Measurements from ENCODE around the gene DDX1.

GRCh38 chr2:15645300-15645699 lies 53.6 kb downstream of the DDX1 start:
- TF ChIP-seq CTCF (optimal IDR thresholded peaks at IDR 0.05 in 1 of 3, IDR thresholded peaks at IDR 0.05 in 1 of 3, conservative IDR thresholded peaks at IDR 0.05 in 1 of 3; ENCODE audit: extremely low read depth in 1 of 3, insufficient read depth in 2 of 3, low read length in 3 of 3) (no peak), EZH2 (IDR thresholded peaks at IDR 0.05; ENCODE audit: low read length) (no peak)

Measured in keratinocyte (primary cell).